GM12878 (cell line): ENCODE results near the gene DLX1. TPM values are rescaled to one million over a fixed set of nuclear protein-coding genes. Genes with fewer than 3 reads are reported as not detected.

Experiments used
- ATAC-seq: fragments of 200-7000 bp; cut with Tn5 transposase; 3 replicates; pipeline ENCODE4 v1.9.1; 2020; ENCODE audit warnings: mild to moderate bottlenecking, moderate library complexity
- Bru-seq: library from RNA; stranded (reverse); fragments of 400-500 nt; gene quantifications from one replicate; lab custom pipeline; 2021; lab: Mats Ljungman, UMichigan
- BruChase-seq, 2 experiments: library from RNA; stranded (reverse); fragments of 400-500 nt; gene quantifications; one replicate each; lab custom pipeline; 2021; lab: Mats Ljungman, UMichigan
- BruUV-seq: library from RNA; stranded (reverse); fragments of 400-500 nt; replicated peaks from 2 replicates; lab custom pipeline; 2021; lab: Mats Ljungman, UMichigan
- CTCF ChIA-PET: fragments of 300-600 bp; sonication (Branson Sonifier 250); formaldehyde crosslinking; extraction: SDS; loops from one replicate; lab custom pipeline; 2021; ENCODE audit warnings: inconsistent platforms; lab: Yijun Ruan, JAX
- POLR2A ChIA-PET: fragments of 350-600 bp; formaldehyde crosslinking; extraction: SDS; loops from one replicate; lab custom pipeline; 2021; ENCODE audit warnings: inconsistent platforms; lab: Charles Lee
- RAD21 ChIA-PET: fragments of 300-600 bp; sonication (Branson Sonifier 250); formaldehyde crosslinking; loops from one replicate; lab custom pipeline; 2023; ENCODE audit warnings: antibody characterized with exemption; ENCODE audit not compliant: unreplicated experiment; lab: Charles Lee
- SMC1A ChIA-PET: fragments of 300-600 bp; sonication (Branson Sonifier 250); formaldehyde crosslinking; loops from one replicate; lab custom pipeline; 2023; ENCODE audit not compliant: unreplicated experiment, uncharacterized antibody; lab: Charles Lee
- DNase-seq: peaks from one replicate; pipeline ENCODE4 v3.0.0-alpha.2; 2011; ENCODE audit warnings: low read depth, low spot score
- FAIRE-seq: peaks from 3 replicates; lab custom pipeline; 2011; peaks lifted over from hg19 to GRCh38; lab: Jason Lieb, UNC
- H2AFZ ChIP-seq: 2 replicates; pipeline ENCODE4 v1.6.0; 2011; ENCODE audit warnings: low read depth, low read length, control low read depth; ENCODE audit not compliant: control insufficient read depth
- H3K27ac ChIP-seq: 2 replicates; pipeline ENCODE4 v1.5.1; 2011; ENCODE audit warnings: control low read depth; ENCODE audit not compliant: control insufficient read depth, insufficient read depth
- H3K27me3 ChIP-seq, 2 experiments: replicated peaks in 1 of 2; 2 replicates each; pipeline versions ENCODE4 v1.6.0 to v1.6.1; 2011; ENCODE audit warnings: low read length in 1 of 2; ENCODE audit not compliant: control insufficient read depth in 2 of 2, insufficient read depth in 2 of 2
- H3K36me3 ChIP-seq, 2 experiments: 2 replicates each; pipeline ENCODE4 v1.5.1; 2011; ENCODE audit warnings: low read length in 1 of 2; ENCODE audit not compliant: control insufficient read depth in 2 of 2, insufficient read depth in 2 of 2
- H3K4me1 ChIP-seq: 2 replicates; pipeline ENCODE4 v1.6.1; 2011; ENCODE audit warnings: mild to moderate bottlenecking, low read length, moderate library complexity, mixed read lengths; ENCODE audit not compliant: control insufficient read depth, insufficient read depth
- H3K4me2 ChIP-seq: 2 replicates; pipeline ENCODE4 v1.6.0; 2011; ENCODE audit warnings: control low read depth; ENCODE audit not compliant: control insufficient read depth, insufficient read depth
- H3K4me3 ChIP-seq: fragments of 200-600 bp; sonication (generic); 2 replicates; pipeline ENCODE4 v1.5.1; 2016
- H3K79me2 ChIP-seq: 2 replicates; pipeline ENCODE4 v1.6.0; 2011; ENCODE audit warnings: low read length; ENCODE audit not compliant: control insufficient read depth, insufficient read depth
- H3K9ac ChIP-seq: 2 replicates; pipeline ENCODE4 v1.8.0; 2011; ENCODE audit warnings: low read length, control low read depth, mixed read lengths; ENCODE audit not compliant: control insufficient read depth, insufficient read depth
- H3K9me3 ChIP-seq: replicated peaks from 3 replicates; pipeline ENCODE4 v1.5.1; 2011; ENCODE audit warnings: mild to moderate bottlenecking, low read length; ENCODE audit not compliant: control insufficient read depth, insufficient read depth
- H4K20me1 ChIP-seq: 2 replicates; pipeline ENCODE4 v1.6.0; 2011; ENCODE audit not compliant: control insufficient read depth, insufficient read depth
- BRCA1 ChIP-seq: IDR thresholded peaks from 2 replicates; pipeline ENCODE4 v1.6.1; 2011; ENCODE audit warnings: low read depth, low read length, improper control_type of control experiment
- CBX3 ChIP-seq: fragments of 200-600 bp; sonication (generic); IDR thresholded peaks from 2 replicates; pipeline ENCODE4 v1.6.1; 2016; ENCODE audit warnings: low read depth, borderline replicate concordance
- CEBPB ChIP-seq, 2 experiments: fragments of 150-350 bp in 1 of 2; IDR thresholded peaks; 2 replicates each; pipeline ENCODE4 v1.6.1; 2012 to 2014; ENCODE audit warnings: low read depth in 2 of 2, low read length in 2 of 2, borderline replicate concordance in 1 of 2, inconsistent platforms in 1 of 2
- CHD2 ChIP-seq: IDR thresholded peaks from 2 replicates; pipeline ENCODE4 v1.6.1; 2011; ENCODE audit warnings: low read depth, low read length, improper control_type of control experiment, borderline replicate concordance
- NFYB ChIP-seq: IDR thresholded peaks from 2 replicates; pipeline ENCODE4 v1.6.1; 2011; ENCODE audit warnings: low read depth, mild to moderate bottlenecking, low read length, improper control_type of control experiment, moderate library complexity; ENCODE audit not compliant: insufficient read depth
- RAD21 ChIP-seq: IDR thresholded peaks from 2 replicates; pipeline ENCODE4 v1.6.1; 2011; ENCODE audit warnings: mild to moderate bottlenecking, low read depth, low read length, moderate library complexity; ENCODE audit not compliant: insufficient read depth
- RFX5 ChIP-seq: IDR thresholded peaks from 2 replicates; pipeline ENCODE4 v1.6.1; 2011; ENCODE audit warnings: low read depth, low read length, improper control_type of control experiment
- WGBS: methylation state at CpG from one replicate; pipeline ENCODE4 v1.1.6; 2016; ENCODE audit warnings: low lambda C conversion rate; ENCODE audit not compliant: insufficient replicate concordance, insufficient coverage; ENCODE audit errors: missing lambda C conversion rate; 5-methylcytosine and 5-hydroxymethylcytosine counted together
- in situ Hi-C: fragments of 300-500 bp; cut with MboI; formaldehyde crosslinking; loops from 9 replicates; pipeline ENCODE4 v1.14.3; 2018; ENCODE audit warnings: mixed read lengths
- intact Hi-C: fragments of 100-400 bp; cut with micrococcal nuclease; formaldehyde crosslinking; loops from one replicate; pipeline ENCODE4 v1.14.2; 2022; ENCODE audit not compliant: unreplicated experiment
- long read RNA-seq, 2 experiments: library from polyadenylated mRNA; unstranded; transcript quantifications; one replicate each; pipeline ENCODE4 v2.0.0, GENCODE V29; 2019 to 2020
- polyA minus RNA-seq, 3 experiments: library from RNA; depleted of rRNA, polyadenylated mRNA; stranded (reverse); fragments of >200 nt; gene quantifications; 2 replicates each; pipeline ENCODE4 v1.2.3, GENCODE V29; 2011
- polyA plus RNA-seq, 11 experiments: library from polyadenylated mRNA; depleted of rRNA in 4 of 11; unstranded in 6 of 11; stranded (reverse) in 5 of 11; fragments of >200 nt; fragmentation: Nextera tagmentation in 4 of 11; fragmentation: Illumina TruSeq in 1 of 11; extraction: Ambion mirVana in 4 of 11; extraction: Trizol in 1 of 11; gene quantifications; 1 replicate in 1 of 11; 2 replicates in 10 of 11; pipeline versions ENCODE4 v1.2.1 to v1.2.3, GENCODE V29; 2011 to 2016; ENCODE audit warnings: inconsistent platforms in 2 of 11, missing spikeins in 2 of 11, low read depth in 1 of 11
- total RNA-seq, 4 experiments: library from RNA; depleted of rRNA in 3 of 4; stranded (reverse); fragments of >200 nt in 3 of 4; fragmentation: Illumina TruSeq in 1 of 4; extraction: Trizol in 1 of 4; gene quantifications; 2 replicates each; pipeline versions ENCODE4 v1.2.1 to v1.2.3, GENCODE V29; 2013 to 2021

DLX1 gene
- total RNA-seq (2013; cell fraction: nucleolus; rRNA removed) = not detected in 2 replicates
- total RNA-seq (2014; rRNA removed) = not detected in 2 replicates
- total RNA-seq (2014; rRNA removed; fragmentation: Illumina TruSeq; extraction: Trizol) = not detected in 2 replicates
- not detected in 2 replicates for total RNA-seq (2021)
- polyA plus RNA-seq (2011; ENCODE audit: low read depth) = not detected
- not detected in 2 replicates for polyA plus RNA-seq (2011; rRNA removed)
- not detected in 2 replicates for polyA plus RNA-seq (2011; cell fraction: cytosol; rRNA removed)
- polyA plus RNA-seq (2011; cell fraction: nucleus; rRNA removed) = 0.18 TPM in 1 of 2 replicates, not detected in the other
- polyA plus RNA-seq (2012) = 0.08 and 0.24 TPM in 2 replicates
- 0.06 TPM in 1 of 2 replicates, not detected in the other for polyA plus RNA-seq (2014; fragmentation: Illumina TruSeq; extraction: Trizol)
- polyA plus RNA-seq (2014; fragmentation: Nextera tagmentation; extraction: Ambion mirVana) = not detected
- polyA plus RNA-seq (2014; rRNA removed) = not detected in 2 replicates
- not detected for polyA plus RNA-seq (2016; fragmentation: Nextera tagmentation; extraction: Ambion mirVana)
- polyA minus RNA-seq (2011; rRNA and poly(A)+ RNA removed) = not detected in 2 replicates
- polyA minus RNA-seq (2011; cell fraction: cytosol; rRNA and poly(A)+ RNA removed) = not detected in 2 replicates
- polyA minus RNA-seq (2011; cell fraction: nucleus; rRNA and poly(A)+ RNA removed) = not detected in 2 replicates
- Bru-seq, nascent RNA = percentile 20 among the genes with signal in this experiment
- percentile 19 among the genes with signal in this experiment for BruChase-seq, experiment 1, labeled RNA remaining after a 6-hour chase
- BruChase-seq, experiment 2, labeled RNA remaining after a 2-hour chase = percentile 13 among the genes with signal in this experiment
- long read RNA-seq, experiment 1 = 0 reads
- long read RNA-seq, experiment 2 = 0 reads

DNA sequence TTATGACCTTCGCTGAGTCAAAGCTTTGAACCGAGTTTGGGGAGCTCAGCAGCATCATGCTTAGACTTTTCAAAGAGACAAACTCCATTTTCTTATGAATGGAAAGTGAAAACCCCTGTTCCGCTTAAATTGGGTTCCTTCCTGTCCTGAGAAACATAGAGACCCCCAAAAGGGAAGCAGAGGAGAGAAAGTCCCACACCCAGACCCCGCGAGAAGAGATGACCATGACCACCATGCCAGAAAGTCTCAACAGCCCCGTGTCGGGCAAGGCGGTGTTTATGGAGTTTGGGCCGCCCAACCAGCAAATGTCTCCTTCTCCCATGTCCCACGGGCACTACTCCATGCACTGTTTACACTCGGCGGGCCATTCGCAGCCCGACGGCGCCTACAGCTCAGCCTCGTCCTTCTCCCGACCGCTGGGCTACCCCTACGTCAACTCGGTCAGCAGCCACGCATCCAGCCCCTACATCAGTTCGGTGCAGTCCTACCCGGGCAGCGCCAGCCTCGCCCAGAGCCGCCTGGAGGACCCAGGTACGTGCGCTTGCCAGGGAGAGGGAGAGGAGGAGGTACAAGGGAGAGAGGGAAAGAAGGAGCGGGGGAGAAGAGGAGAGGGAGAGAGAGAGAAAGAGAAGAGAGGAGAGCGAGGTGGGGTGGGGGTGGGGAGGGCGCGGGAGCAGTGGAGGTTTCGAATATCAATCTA lies at the start of gene DLX1:
Gene DLX1 (plus strand): TSS at position 48 of the 700 bp plus-strand sequence. CDS start 171 bp downstream, at position 219.
- no peak within 1 kb of the TSS for H3K27ac ChIP-seq
- CTCF ChIA-PET = interaction anchor here (0.9 to 1.0 kb wide), 3 partner anchors 13 to 377 kb away, joined by 3 read pairs; no protein-coding TSS in a partner anchor
- 26% methylated on average over 28 of the region's 34 CpGs for WGBS

More for the DNA sequence above, at the start of gene DLX1:
- Histone ChIP-seq H3K9ac (no peak within 1 kb of the TSS), H3K79me2 (no peaks in the 10 kb centered on the region), H3K4me2 (peak within 1 kb of the TSS; percentile 97), H3K4me3 (peak within 1 kb of the TSS; percentile 69), H3K9me3 (no peaks in the 10 kb centered on the region; the same call in 2 of the 3 replicates), H2AFZ (peak within 1 kb of the TSS; percentile 80), H4K20me1 (peaks cover 10% of the 10 kb centered on the region), H3K4me1 (peaks cover 17% of the 10 kb centered on the region), H3K36me3 (no peaks in the 10 kb centered on the region), H3K27me3 (peaks cover 45 to 72% of the 10 kb centered on the region in 2 experiments)
- no peak for FAIRE-seq
- peak; percentile 9 for ATAC-seq
- ChIA-PET SMC1A (interaction anchor here (1.0 to 1.4 kb wide), 2 partner anchors 12 to 35 kb away, joined by 3 to 4 read pairs; no protein-coding TSS in a partner anchor), POLR2A (no interaction called here), RAD21 (no interaction called here)
- no peak for DNase-seq
- no peak for TF ChIP-seq RAD21
- TF ChIP-seq BRCA1 = peak; percentile 21; the same call in 1 of the 2 replicates
- peak; percentile 82; the same call in 1 of the 2 replicates for TF ChIP-seq NFYB
- TF ChIP-seq CBX3 = no peak
- TF ChIP-seq RFX5 = no peak
- no peak for TF ChIP-seq CEBPB (IDR thresholded peaks at IDR 0.05; ENCODE audit: borderline replicate concordance in 1 of 2, low read depth in 2 of 2, low read length in 2 of 2)
- 0 out of 2 replicates have a peak, but pooled peaks have one; percentile 16 for TF ChIP-seq CHD2
- intact Hi-C loops (loop anchor here (5.0 kb wide), 1 partner anchor 88 kb away; the partner anchor contains the start of gene METAP1D), in situ Hi-C loops (no loop called here)
- no TSS peak for BruUV-seq
